H7 (cell line): ENCODE results near the gene PES1. TPM values are rescaled to one million over a fixed set of nuclear protein-coding genes. Genes with fewer than 3 reads are reported as not detected.

Experiments used
- DNase-seq: peaks from one replicate; pipeline ENCODE4 v3.0.0; 2012
- H3K27me3 ChIP-seq: 2 replicates; pipeline ENCODE4 v1.6.0; 2011; ENCODE audit warnings: mild to moderate bottlenecking, low read length; ENCODE audit not compliant: control insufficient read depth, insufficient read depth
- H3K36me3 ChIP-seq: replicated peaks from 2 replicates; pipeline ENCODE4 v1.5.1; 2011; ENCODE audit warnings: low read length; ENCODE audit not compliant: control insufficient read depth, insufficient read depth
- H3K4me3 ChIP-seq: 2 replicates; pipeline ENCODE4 v1.5.1; 2011; ENCODE audit warnings: low read depth, mild to moderate bottlenecking, control low read depth, low read length, moderate library complexity; ENCODE audit not compliant: insufficient read depth
- total RNA-seq: library from RNA; depleted of rRNA; stranded (reverse); fragments of >200 nt; shearing (Covaris generic); gene quantifications from 2 replicates; pipeline ENCODE4 v1.2.3, GENCODE V29; 2014

Gene PES1
- total RNA-seq, 1 experiment from 2014 or later = 111 TPM

GRCh38 chr22:30615543-30615954 lies 23.8 kb upstream of the PES1 start:
- peaks cover 8% of the 10 kb centered on the region for H3K36me3 ChIP-seq
- no peaks in the 10 kb centered on the region for H3K27me3 ChIP-seq
- no peak overlapping the region for H3K4me3 ChIP-seq
- peak; percentile 7 for DNase-seq

GRCh38 chr22:30614879-30615278 lies 23.2 kb upstream of the PES1 start:
- Histone ChIP-seq H3K36me3 (peaks cover 8% of the 10 kb centered on the region), H3K27me3 (no peaks in the 10 kb centered on the region)

GRCh38 chr22:30614268-30614667 lies 22.6 kb upstream of the PES1 start:
- no peak overlapping the region for H3K4me3 ChIP-seq
- H3K27me3 ChIP-seq = no peaks in the 10 kb centered on the region
- peaks cover 7% of the 10 kb centered on the region for H3K36me3 ChIP-seq
- peak; percentile 7 for DNase-seq

More at GRCh38 chr22:30614879-30615278, 23.2 kb upstream of the PES1 start:
- DNase-seq = no peak
- H3K4me3 ChIP-seq = no peak overlapping the region

GRCh38 chr22:30612789-30613188 lies 21.1 kb upstream of the PES1 start:
- no peak overlapping the region for H3K4me3 ChIP-seq
- H3K27me3 ChIP-seq = no peaks in the 10 kb centered on the region
- H3K36me3 ChIP-seq = peaks cover 5% of the 10 kb centered on the region
- DNase-seq = peak; percentile 53

- DNase-seq = no peak
- H3K4me3 ChIP-seq = no peak overlapping the region
- H3K36me3 ChIP-seq = peaks cover 3% of the 10 kb centered on the region
- no peaks in the 10 kb centered on the region for H3K27me3 ChIP-seq
These were observed 19.5 kb upstream of the PES1 start for GRCh38 chr22:30611197-30611596.

- Histone ChIP-seq H3K27me3 (no peaks in the 10 kb centered on the region), H3K36me3 (peaks cover 3% of the 10 kb centered on the region), H3K4me3 (no peak overlapping the region)
- no peak for DNase-seq
These were observed 18.6 kb upstream of the PES1 start for GRCh38 chr22:30610299-30610698.

- H3K36me3 ChIP-seq = peaks cover 3% of the 10 kb centered on the region
- DNase-seq = peak; percentile 60
- no peak overlapping the region for H3K4me3 ChIP-seq
- H3K27me3 ChIP-seq = no peaks in the 10 kb centered on the region
These were observed 17.8 kb upstream of the PES1 start for GRCh38 chr22:30609260-30610185.

GRCh38 chr22:30607939-30608338 lies 16.2 kb upstream of the PES1 start:
- H3K27me3 ChIP-seq = no peaks in the 10 kb centered on the region
- no peak overlapping the region for H3K4me3 ChIP-seq
- no peak for DNase-seq
- peaks cover 3% of the 10 kb centered on the region for H3K36me3 ChIP-seq

- peak overlapping the region; percentile 54 for H3K4me3 ChIP-seq
- no peak for DNase-seq
- peaks cover 3% of the 10 kb centered on the region for H3K36me3 ChIP-seq
- no peaks in the 10 kb centered on the region for H3K27me3 ChIP-seq
These were observed 15.7 kb upstream of the PES1 start for GRCh38 chr22:30607300-30607930.

GRCh38 chr22:30606455-30607299 lies 15.0 kb upstream of the PES1 start, which contains the start of gene TCN2:
TCN2 (plus strand) TSS chr22:30607174; CDS start chr22:30607332, 158 bp downstream.
- peaks cover 3% of the 10 kb centered on the region for H3K36me3 ChIP-seq
- H3K4me3 ChIP-seq = peak within 1 kb of the TSS; percentile 54
- H3K27me3 ChIP-seq = no peaks in the 10 kb centered on the region
- DNase-seq = peak; percentile 93

- no peaks in the 10 kb centered on the region for H3K36me3 ChIP-seq
- 0 out of 2 replicates have a peak overlapping the region, but pooled peaks have one; percentile 21 for H3K4me3 ChIP-seq
- no peaks in the 10 kb centered on the region for H3K27me3 ChIP-seq
- DNase-seq = peak; percentile 68
These were observed 13.9 kb upstream of the PES1 start for GRCh38 chr22:30605449-30606110.

GRCh38 chr22:30604723-30605122 lies 13.0 kb upstream of the PES1 start:
- no peak overlapping the region for H3K4me3 ChIP-seq

GRCh38 chr22:30603801-30604200 lies 12.1 kb upstream of the PES1 start:
- no peaks in the 10 kb centered on the region for H3K36me3 ChIP-seq
- no peaks in the 10 kb centered on the region for H3K27me3 ChIP-seq
- no peak overlapping the region for H3K4me3 ChIP-seq
- DNase-seq = no peak

More at GRCh38 chr22:30604723-30605122, 13.0 kb upstream of the PES1 start:
- Histone ChIP-seq H3K27me3 (no peaks in the 10 kb centered on the region), H3K36me3 (no peaks in the 10 kb centered on the region)
- DNase-seq = no peak

- no peaks in the 10 kb centered on the region for H3K27me3 ChIP-seq
- H3K4me3 ChIP-seq = no peak overlapping the region
- no peaks in the 10 kb centered on the region for H3K36me3 ChIP-seq
- DNase-seq = no peak
These were observed 10.3 kb upstream of the PES1 start for GRCh38 chr22:30602049-30602448.
